GM21786 (cell line): ENCODE data around the gene CDC27.
"Not testable (repeated sequence)": the region's sequence is repeated elsewhere in the genome, so short reads cannot be mapped to it uniquely, and the experiment has no call there.

Experiments used
- ATAC-seq: cut with Tn5 transposase; IDR thresholded peaks from one replicate; pipeline ENCODE4 v1.9.1; 2021; ENCODE audit not compliant: unreplicated experiment

The CDC27 gene

GRCh38 chr17:47073629-47074028, 115.5 kb downstream of the CDC27 start:
- ATAC-seq: not testable (repeated sequence)

- ATAC-seq: no peak
Measured at GRCh38 chr17:47072886-47073285, 116.2 kb downstream of the CDC27 start.

GRCh38 chr17:47071171-47071570, 117.9 kb downstream of the CDC27 start:
- ATAC-seq: not testable (repeated sequence)

- not testable (repeated sequence) for ATAC-seq
Measured at GRCh38 chr17:47070266-47070665, 118.8 kb downstream of the CDC27 start.
